Heart left ventricle (tissue), 16 donors: ENCODE data around the gene RPS3. TPM values are rescaled to one million over a fixed set of nuclear protein-coding genes. Genes with fewer than 3 reads are reported as not detected.

Experiments
- ATAC-seq, 4 donors: fragments of 200-7000 bp; cut with Tn5 transposase; one replicate each; pipeline ENCODE4 v1.9.1; 2020 to 2022; ENCODE audit warnings: moderate library complexity in 4 of 4, mild to moderate bottlenecking in 3 of 4, moderate number of reproducible peaks in 1 of 4
- DNase-seq, 5 donors: peaks; one replicate each; pipeline ENCODE4 v3.0.0-alpha.2; 2020
- H3K27ac ChIP-seq, 12 donors: fragments of 200-600 bp; sonication (generic) in 4 of 12; one replicate each; pipeline versions ENCODE4 v1.5.0 to v1.8.0; 2016 to 2022; ENCODE audit warnings: mild to moderate bottlenecking in 2 of 12
- H3K27me3 ChIP-seq, 9 donors: fragments of 200-600 bp; sonication (generic) in 2 of 9; one replicate each; pipeline versions ENCODE4 v1.5.1 to v1.8.0; 2016 to 2022; ENCODE audit warnings: mild to moderate bottlenecking in 3 of 9
- H3K36me3 ChIP-seq, 9 donors: fragments of 200-600 bp; sonication (generic) in 2 of 9; one replicate each; pipeline versions ENCODE4 v1.5.0 to v1.8.0; 2018 to 2022; ENCODE audit warnings: mild to moderate bottlenecking in 2 of 9
- H3K4me1 ChIP-seq, 12 donors: fragments of 200-600 bp; sonication (generic) in 4 of 12; one replicate each; pipeline versions ENCODE4 v1.5.0 to v1.8.0; 2016 to 2022; ENCODE audit warnings: mild to moderate bottlenecking in 3 of 12
- H3K4me3 ChIP-seq, 12 donors: fragments of 200-600 bp; sonication (generic) in 4 of 12; one replicate each; pipeline versions ENCODE4 v1.5.0 to v1.8.0; 2017 to 2022; ENCODE audit warnings: mild to moderate bottlenecking in 9 of 12, moderate library complexity in 4 of 12
- H3K9me3 ChIP-seq, 12 donors: fragments of 200-600 bp; sonication (generic) in 4 of 12; one replicate each; pipeline versions ENCODE4 v1.5.0 to v1.8.0; 2016 to 2022; ENCODE audit warnings: mild to moderate bottlenecking in 1 of 12
- POLR2A ChIP-seq, 2 donors: fragments of 450-650 bp; IDR thresholded peaks; one replicate each; pipeline ENCODE4 v1.6.1; 2017; ENCODE audit warnings: antibody characterized with exemption in 2 of 2, mild to moderate bottlenecking in 2 of 2, moderate library complexity in 2 of 2
- WGBS, 4 donors: extraction: QIAGEN DNeasy Blood & Tissue Kit in 2 of 4; methylation state at CpG; one replicate each; pipeline versions ENCODE4 v1.1.5 to v1.1.7; 2013 to 2018; 5-methylcytosine and 5-hydroxymethylcytosine counted together
- intact Hi-C, 10 donors: fragments of 100-400 bp; cut with DNase I; formaldehyde crosslinking; loops; one replicate each; pipeline versions ENCODE4 v1.11.1 to v1.14.2; 2022
- polyA plus RNA-seq, 2 donors: library from polyadenylated mRNA; stranded (reverse); fragments of 200-250 nt; gene quantifications; one replicate each; pipeline ENCODE4 v1.2.3, GENCODE V29; 2013
- total RNA-seq, 9 donors: library from RNA; depleted of rRNA in 2 of 9; stranded (reverse); fragments of >200 nt in 2 of 9; fragmentation: NEBNext Ultra II Directional in 3 of 9; extraction: Animal tissue kit (Norgen Biotek cat#: 25700) in 3 of 9; gene quantifications; one replicate each; pipeline versions ENCODE4 v1.1.0 to v1.2.4, GENCODE V29; 2016 to 2023
- TF ChIP-seq, protein P1 (sequence below), 12 donors: fragments of 200-600 bp; sonication (generic) in 4 of 12; IDR thresholded peaks; one replicate each; pipeline versions ENCODE4 v1.5.0 to v1.8.0; 2018 to 2022; ENCODE audit warnings: antibody characterized with exemption in 12 of 12, mild to moderate bottlenecking in 5 of 12
- donor health status: ischemic (EF 13 %, LVEDD 7.1; RV severe dilation, severe dysfunction).
- donor health status: healthy with polysubstance abuse.
- donor health status: DM: no; HTN: yes; CAD: no.
- donor health status: DM: no; HTN: no; CAD: no.
- donor health status: ischemic (EF 25% LVEDD 6.9; RV normal size, moderate dysfunction).
- donor health status: ischemic (EF 25% LVEDD 5.7; RV mildly dilated, moderate dysfunction).
- donor health status: healthy.
- donor health status: DM: yes; HTN: yes; CAD: no.
- donor health status: ischemic (EF 35%, LVEDD 5.7; RV mildly dilated, moderate dysfunction).
- donor health status: nonischemic (EF 11% LVEDD 7.7; RV severe dilation, severe dysfunction).
- donor health status: DM: yes; HTN: yes; CAD: no.
- donor health status: PGD.
- donor health status: ischemic (EF 29% LVEDD 5.4; RV normal size, mild dysfunction).
- donor health status: nonischemic (EF 23%, LVEDD 6.1; RV moderate dilation, normal function).

RPS3 gene
- total and polyA plus RNA-seq, 11 donors: 434 to 2,100 (median 990) TPM

DNA sequence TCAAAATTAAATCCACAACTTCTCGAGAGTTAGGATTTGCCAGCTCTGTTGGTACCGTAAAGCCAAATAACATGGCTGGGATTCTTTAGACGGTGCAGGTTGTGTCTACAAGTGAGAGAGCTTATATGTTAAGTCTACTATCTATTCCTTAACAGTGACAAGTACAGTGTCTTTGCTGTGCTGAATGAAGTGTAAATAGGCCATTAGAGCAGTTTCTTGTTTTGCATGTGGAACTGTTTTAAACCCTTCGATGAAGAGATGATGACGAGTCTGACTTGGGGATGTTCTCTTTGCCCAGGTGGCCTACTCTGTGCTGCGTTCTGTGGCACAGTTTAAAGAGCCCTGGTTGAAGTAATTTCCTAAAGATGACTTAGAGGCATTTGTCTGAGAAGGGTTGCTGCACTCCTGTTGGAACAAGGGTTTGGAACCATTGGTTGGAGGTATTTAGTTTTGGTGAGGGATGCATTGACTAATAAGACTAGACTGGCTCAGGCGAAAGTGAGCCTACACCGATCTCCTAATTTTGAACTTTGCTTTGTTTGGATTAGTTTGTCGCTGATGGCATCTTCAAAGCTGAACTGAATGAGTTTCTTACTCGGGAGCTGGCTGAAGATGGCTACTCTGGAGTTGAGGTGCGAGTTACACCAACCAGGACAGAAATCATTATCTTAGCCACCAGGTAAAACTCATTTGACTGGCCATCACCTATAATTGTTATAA lies 988 bp downstream of the RPS3 start:
- peak in 3 of 4 donors; percentile 6 to 19 (median 11) for ATAC-seq
- H3K36me3 ChIP-seq: peaks cover 4 to 50% (median 44%) of the 10 kb centered on the region in 9 donors

DNA sequence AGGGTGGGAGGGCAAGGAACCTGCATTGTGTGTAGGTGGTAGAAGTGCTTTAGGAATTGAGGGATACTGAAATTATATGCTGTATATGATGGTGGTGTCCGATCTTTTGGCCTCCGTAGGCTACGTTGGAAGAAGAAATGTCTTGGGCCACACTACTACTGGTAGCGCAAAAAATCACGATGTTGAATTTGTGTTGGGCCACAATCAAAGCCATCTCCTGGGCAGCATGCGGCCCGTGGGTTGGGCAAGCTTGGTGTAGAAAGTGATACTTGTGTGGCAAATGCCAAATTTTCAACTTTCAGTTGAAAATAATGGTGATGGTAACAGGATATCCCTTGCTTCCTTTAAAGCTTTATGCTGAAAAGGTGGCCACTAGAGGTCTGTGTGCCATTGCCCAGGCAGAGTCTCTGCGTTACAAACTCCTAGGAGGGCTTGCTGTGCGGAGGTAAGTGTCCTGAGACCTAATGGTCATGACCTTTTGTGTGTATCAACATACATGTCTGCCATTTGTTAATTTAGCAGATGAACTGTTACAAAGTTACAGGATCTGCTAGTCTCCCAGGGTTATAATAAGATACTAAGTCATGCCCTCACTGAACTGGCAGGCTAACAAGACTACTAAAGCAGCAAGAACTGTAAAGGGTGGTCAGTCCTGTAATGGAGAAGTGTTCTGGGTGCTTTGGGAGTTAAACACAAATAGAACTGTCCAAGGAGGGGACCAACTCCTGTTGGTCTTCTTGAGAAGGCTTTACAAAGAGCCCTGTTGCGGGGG lies 2.9 kb downstream of the RPS3 start:
- 91 to 92% (median 91%) methylated on average over 10 of the region's 10 CpGs for WGBS, 4 donors
- TF ChIP-seq, protein P1, sequence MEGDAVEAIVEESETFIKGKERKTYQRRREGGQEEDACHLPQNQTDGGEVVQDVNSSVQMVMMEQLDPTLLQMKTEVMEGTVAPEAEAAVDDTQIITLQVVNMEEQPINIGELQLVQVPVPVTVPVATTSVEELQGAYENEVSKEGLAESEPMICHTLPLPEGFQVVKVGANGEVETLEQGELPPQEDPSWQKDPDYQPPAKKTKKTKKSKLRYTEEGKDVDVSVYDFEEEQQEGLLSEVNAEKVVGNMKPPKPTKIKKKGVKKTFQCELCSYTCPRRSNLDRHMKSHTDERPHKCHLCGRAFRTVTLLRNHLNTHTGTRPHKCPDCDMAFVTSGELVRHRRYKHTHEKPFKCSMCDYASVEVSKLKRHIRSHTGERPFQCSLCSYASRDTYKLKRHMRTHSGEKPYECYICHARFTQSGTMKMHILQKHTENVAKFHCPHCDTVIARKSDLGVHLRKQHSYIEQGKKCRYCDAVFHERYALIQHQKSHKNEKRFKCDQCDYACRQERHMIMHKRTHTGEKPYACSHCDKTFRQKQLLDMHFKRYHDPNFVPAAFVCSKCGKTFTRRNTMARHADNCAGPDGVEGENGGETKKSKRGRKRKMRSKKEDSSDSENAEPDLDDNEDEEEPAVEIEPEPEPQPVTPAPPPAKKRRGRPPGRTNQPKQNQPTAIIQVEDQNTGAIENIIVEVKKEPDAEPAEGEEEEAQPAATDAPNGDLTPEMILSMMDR (IDR thresholded peaks at IDR 0.05): no peak
- no peak for TF ChIP-seq POLR2A (IDR thresholded peaks at IDR 0.05)
- ATAC-seq (no peak), DNase-seq (no peak)
- Histone ChIP-seq H3K4me1 (peaks cover 0 to 35% (median 26%) of the 10 kb centered on the region in 12 donors), H3K9me3 (no peaks in the 10 kb centered on the region), H3K36me3 (peaks cover 4 to 68% (median 63%) of the 10 kb centered on the region in 9 donors), H3K27ac (no peak overlapping the region), H3K4me3 (peak overlapping the region in 1 of 12 donors; percentile 2), H3K27me3 (no peaks in the 10 kb centered on the region)
- intact Hi-C loops: no loop called here

More for the DNA sequence above, 988 bp downstream of the RPS3 start:
- intact Hi-C loops: no loop called here
- no peak for DNase-seq
- Histone ChIP-seq H3K27ac (peak overlapping the region in 11 of 12 donors; percentile 81 to 95 (median 88)), H3K27me3 (no peaks in the 10 kb centered on the region), H3K4me3 (peak overlapping the region; percentile 55 to 96 (median 76)), H3K4me1 (peaks cover 0 to 35% (median 26%) of the 10 kb centered on the region in 12 donors), H3K9me3 (no peaks in the 10 kb centered on the region)
- TF ChIP-seq POLR2A (IDR thresholded peaks at IDR 0.05): no peak
- TF ChIP-seq, protein P1 (IDR thresholded peaks at IDR 0.05): no peak
- 14 to 24% (median 20%) methylated on average over 11 of the region's 11 CpGs for WGBS, 4 donors

DNA sequence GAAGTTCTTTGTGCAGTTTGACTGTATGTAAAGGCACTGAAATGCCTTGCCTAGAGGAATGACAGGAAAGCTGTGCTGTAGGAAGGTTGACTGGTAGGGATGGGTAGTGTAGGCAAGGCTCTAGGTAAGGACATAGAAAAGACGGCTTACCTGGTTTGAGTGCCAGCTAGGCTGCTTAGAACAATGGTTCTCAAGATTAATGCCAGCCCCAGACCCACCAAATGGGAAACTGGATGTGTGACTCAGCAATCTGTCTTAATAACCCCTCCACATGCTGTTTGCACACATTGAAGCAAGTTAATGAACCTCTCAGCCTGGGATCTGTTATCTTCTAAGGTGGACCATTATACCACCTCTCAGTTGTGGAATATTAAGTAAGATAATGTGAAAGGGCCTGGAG lies 3.7 kb downstream of the RPS3 start:
- peak overlapping the region in 1 of 12 donors; percentile 10 for H3K27ac ChIP-seq
- ATAC-seq (no peak), DNase-seq (no peak)
- peaks cover 4 to 72% (median 64%) of the 10 kb centered on the region in 9 donors for H3K36me3 ChIP-seq
- WGBS, 4 donors: 75 to 84% (median 81%) methylated on average over 1 of the region's 1 CpG
- H3K4me1 ChIP-seq: peaks cover 0 to 35% (median 26%) of the 10 kb centered on the region in 12 donors
- H3K9me3 ChIP-seq: no peaks in the 10 kb centered on the region
- no peaks in the 10 kb centered on the region for H3K27me3 ChIP-seq
- TF ChIP-seq, protein P1 (IDR thresholded peaks at IDR 0.05): no peak
- no peak for TF ChIP-seq POLR2A (IDR thresholded peaks at IDR 0.05)
- intact Hi-C loops: no loop called here
- no peak overlapping the region for H3K4me3 ChIP-seq
